OCI-LY7 (cell line): ENCODE results near the gene DDAH1.

Experiments used
- EZH2phosphoT487 ChIP-seq: fragments of 200-600 bp; sonication (generic); IDR thresholded peaks from 2 replicates; pipeline ENCODE4 v1.6.1; 2018; ENCODE audit warnings: low read depth, borderline replicate concordance, mild to moderate bottlenecking, mixed run types, antibody characterized with exemption, low read length, moderate library complexity, mixed read lengths
- TF ChIP-seq, protein P1 (sequence below): fragments of 200-600 bp; sonication (generic); conservative IDR thresholded peaks from 2 replicates; pipeline ENCODE4 v1.5.1; 2014; ENCODE audit warnings: mild to moderate bottlenecking, antibody characterized with exemption, low read length, moderate library complexity, mixed read lengths

DNA sequence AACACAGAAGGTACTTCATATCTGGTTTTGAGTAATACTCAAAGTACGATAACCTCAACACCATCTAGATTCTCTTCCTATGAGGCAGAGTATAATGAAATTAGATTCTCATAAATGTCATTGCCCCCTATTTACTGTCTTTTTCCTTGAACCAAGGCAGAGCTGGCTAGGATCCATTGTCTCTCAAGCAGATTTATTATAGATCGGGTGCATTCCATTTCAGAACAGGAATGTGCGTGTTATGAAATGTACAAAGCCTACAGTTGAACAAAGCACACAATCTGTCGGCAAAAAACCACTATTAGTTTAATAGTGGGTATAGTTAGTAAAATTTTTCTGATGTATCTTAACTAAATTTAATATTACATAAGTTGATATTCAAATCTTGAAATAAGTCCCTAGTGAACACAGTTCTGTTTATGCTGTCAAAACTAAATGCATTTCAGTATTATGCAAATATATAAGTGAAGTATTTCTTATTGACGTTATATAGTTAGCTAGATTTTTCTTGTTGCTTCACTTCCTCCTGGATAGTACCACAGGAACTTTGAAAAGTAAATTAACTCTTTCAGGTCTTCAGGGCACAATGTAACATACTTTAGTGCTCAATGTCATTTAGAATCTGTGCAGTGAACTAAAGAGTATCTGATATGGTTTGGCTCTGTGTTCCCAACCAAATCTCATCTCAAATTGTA, 92.1 kb downstream of the DDAH1 start:
- TF ChIP-seq, protein P1, sequence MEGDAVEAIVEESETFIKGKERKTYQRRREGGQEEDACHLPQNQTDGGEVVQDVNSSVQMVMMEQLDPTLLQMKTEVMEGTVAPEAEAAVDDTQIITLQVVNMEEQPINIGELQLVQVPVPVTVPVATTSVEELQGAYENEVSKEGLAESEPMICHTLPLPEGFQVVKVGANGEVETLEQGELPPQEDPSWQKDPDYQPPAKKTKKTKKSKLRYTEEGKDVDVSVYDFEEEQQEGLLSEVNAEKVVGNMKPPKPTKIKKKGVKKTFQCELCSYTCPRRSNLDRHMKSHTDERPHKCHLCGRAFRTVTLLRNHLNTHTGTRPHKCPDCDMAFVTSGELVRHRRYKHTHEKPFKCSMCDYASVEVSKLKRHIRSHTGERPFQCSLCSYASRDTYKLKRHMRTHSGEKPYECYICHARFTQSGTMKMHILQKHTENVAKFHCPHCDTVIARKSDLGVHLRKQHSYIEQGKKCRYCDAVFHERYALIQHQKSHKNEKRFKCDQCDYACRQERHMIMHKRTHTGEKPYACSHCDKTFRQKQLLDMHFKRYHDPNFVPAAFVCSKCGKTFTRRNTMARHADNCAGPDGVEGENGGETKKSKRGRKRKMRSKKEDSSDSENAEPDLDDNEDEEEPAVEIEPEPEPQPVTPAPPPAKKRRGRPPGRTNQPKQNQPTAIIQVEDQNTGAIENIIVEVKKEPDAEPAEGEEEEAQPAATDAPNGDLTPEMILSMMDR: no peak
- no peak for TF ChIP-seq EZH2phosphoT487
